Measurements from ENCODE around the gene CPO. TPM values are rescaled to one million over a fixed set of nuclear protein-coding genes. Genes with fewer than 3 reads are reported as not detected.

The CPO gene
- total RNA-seq, 2 experiments from 2014 or later = not detected

GRCh38 chr2:206955253-206955652, 15.9 kb downstream of the CPO start:
- Histone ChIP-seq H3K36me3 (ENCODE audit: insufficient read depth, low read length) (no peaks in the 10 kb centered on the region), H3K4me3 (ENCODE audit: low read depth, low read length, poor library complexity, severe bottlenecking) (no peak overlapping the region), H3K4me2 (ENCODE audit: low read length) (no peak overlapping the region), H3K9me2 (ENCODE audit: insufficient read depth, low read length) (no peaks in the 10 kb centered on the region), H3K4me1 (ENCODE audit: insufficient read depth, low read length, poor library complexity, severe bottlenecking) (no peaks in the 10 kb centered on the region), H3K79me2 (ENCODE audit: insufficient read depth, low read depth, low read length) (no peaks in the 10 kb centered on the region), H3K9me3 (ENCODE audit: low read length) (no peaks in the 10 kb centered on the region), H3K27ac (ENCODE audit: low read depth, low read length, poor library complexity, severe bottlenecking) (no peak overlapping the region), H4K20me1 (ENCODE audit: insufficient read depth, low read length) (no peaks in the 10 kb centered on the region), H2AFZ (ENCODE audit: low read length) (no peak overlapping the region)
- no peak for DNase-seq (ENCODE audit: low spot score)
- intact Hi-C loops (cut with micrococcal nuclease; ENCODE audit: unreplicated experiment) = no loop called here
- CTCF ChIA-PET (ENCODE audit: unreplicated experiment) = no interaction called here
- TF ChIP-seq, protein P1, sequence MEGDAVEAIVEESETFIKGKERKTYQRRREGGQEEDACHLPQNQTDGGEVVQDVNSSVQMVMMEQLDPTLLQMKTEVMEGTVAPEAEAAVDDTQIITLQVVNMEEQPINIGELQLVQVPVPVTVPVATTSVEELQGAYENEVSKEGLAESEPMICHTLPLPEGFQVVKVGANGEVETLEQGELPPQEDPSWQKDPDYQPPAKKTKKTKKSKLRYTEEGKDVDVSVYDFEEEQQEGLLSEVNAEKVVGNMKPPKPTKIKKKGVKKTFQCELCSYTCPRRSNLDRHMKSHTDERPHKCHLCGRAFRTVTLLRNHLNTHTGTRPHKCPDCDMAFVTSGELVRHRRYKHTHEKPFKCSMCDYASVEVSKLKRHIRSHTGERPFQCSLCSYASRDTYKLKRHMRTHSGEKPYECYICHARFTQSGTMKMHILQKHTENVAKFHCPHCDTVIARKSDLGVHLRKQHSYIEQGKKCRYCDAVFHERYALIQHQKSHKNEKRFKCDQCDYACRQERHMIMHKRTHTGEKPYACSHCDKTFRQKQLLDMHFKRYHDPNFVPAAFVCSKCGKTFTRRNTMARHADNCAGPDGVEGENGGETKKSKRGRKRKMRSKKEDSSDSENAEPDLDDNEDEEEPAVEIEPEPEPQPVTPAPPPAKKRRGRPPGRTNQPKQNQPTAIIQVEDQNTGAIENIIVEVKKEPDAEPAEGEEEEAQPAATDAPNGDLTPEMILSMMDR (conservative IDR thresholded peaks at IDR 0.05; ENCODE audit: low read length) = no peak
- TF ChIP-seq EZH2phosphoT487 (IDR thresholded peaks at IDR 0.05; ENCODE audit: borderline replicate concordance, low read depth, low read length) = no peak
- POLR2A ChIA-PET = no interaction called here
- BruUV-seq (replicated peaks) = no TSS peak

- Histone ChIP-seq H3K9me2 (ENCODE audit: insufficient read depth, low read length) (no peaks in the 10 kb centered on the region), H2AFZ (ENCODE audit: low read length) (no peak overlapping the region), H4K20me1 (ENCODE audit: insufficient read depth, low read length) (no peaks in the 10 kb centered on the region), H3K79me2 (ENCODE audit: insufficient read depth, low read depth, low read length) (no peaks in the 10 kb centered on the region), H3K27ac (ENCODE audit: low read depth, low read length, poor library complexity, severe bottlenecking) (no peak overlapping the region), H3K4me3 (ENCODE audit: low read depth, low read length, poor library complexity, severe bottlenecking) (no peak overlapping the region), H3K36me3 (ENCODE audit: insufficient read depth, low read length) (no peaks in the 10 kb centered on the region), H3K4me2 (ENCODE audit: low read length) (no peak overlapping the region), H3K4me1 (ENCODE audit: insufficient read depth, low read length, poor library complexity, severe bottlenecking) (no peaks in the 10 kb centered on the region), H3K9me3 (ENCODE audit: low read length) (no peaks in the 10 kb centered on the region)
- intact Hi-C loops (cut with micrococcal nuclease; ENCODE audit: unreplicated experiment) = no loop called here
- BruUV-seq (replicated peaks) = no TSS peak
- CTCF ChIA-PET (ENCODE audit: unreplicated experiment) = no interaction called here
- POLR2A ChIA-PET = interaction anchor here (0.6 kb wide), 1 partner anchor 110 kb away, joined by 3 read pairs; no protein-coding TSS in a partner anchor
- no peak for TF ChIP-seq EZH2phosphoT487 (IDR thresholded peaks at IDR 0.05; ENCODE audit: borderline replicate concordance, low read depth, low read length)
- TF ChIP-seq, protein P1 (conservative IDR thresholded peaks at IDR 0.05; ENCODE audit: low read length) = no peak
- DNase-seq (ENCODE audit: low spot score) = no peak
Measured at GRCh38 chr2:206958261-206958660, 18.9 kb downstream of the CPO start.

DNA sequence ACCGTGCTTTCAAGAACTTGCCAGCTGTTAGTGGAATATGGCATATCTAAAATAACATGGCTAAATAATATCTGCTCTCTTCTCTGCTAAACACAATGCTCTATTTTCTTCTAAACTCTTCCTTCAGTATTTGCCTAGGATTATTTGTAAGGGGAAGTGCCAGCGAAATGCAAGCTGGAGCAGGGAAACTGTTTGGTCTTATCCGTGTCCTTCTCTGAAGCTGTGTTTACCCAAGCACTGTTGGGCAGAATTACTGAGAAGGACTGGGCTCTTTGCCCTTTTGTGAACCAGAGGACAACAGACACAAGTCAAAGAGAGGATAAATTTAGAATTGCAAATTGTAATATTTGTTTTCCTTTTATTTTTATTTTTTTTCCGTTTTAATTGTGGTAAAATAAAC, 23.6 kb downstream of the CPO start:
- Histone ChIP-seq H3K9me2 (ENCODE audit: insufficient read depth, low read length) (no peaks in the 10 kb centered on the region), H3K9me3 (ENCODE audit: low read length) (no peaks in the 10 kb centered on the region), H3K36me3 (ENCODE audit: insufficient read depth, low read length) (no peaks in the 10 kb centered on the region), H3K4me2 (ENCODE audit: low read length) (no peak overlapping the region), H3K79me2 (ENCODE audit: insufficient read depth, low read depth, low read length) (no peaks in the 10 kb centered on the region), H4K20me1 (ENCODE audit: insufficient read depth, low read length) (no peaks in the 10 kb centered on the region), H3K4me3 (ENCODE audit: low read depth, low read length, poor library complexity, severe bottlenecking) (no peak overlapping the region), H2AFZ (ENCODE audit: low read length) (no peak overlapping the region), H3K27ac (ENCODE audit: low read depth, low read length, poor library complexity, severe bottlenecking) (no peak overlapping the region), H3K4me1 (ENCODE audit: insufficient read depth, low read length, poor library complexity, severe bottlenecking) (no peaks in the 10 kb centered on the region)
- ChIA-PET POLR2A (no interaction called here), CTCF (ENCODE audit: unreplicated experiment) (no interaction called here)
- intact Hi-C loops (cut with micrococcal nuclease; ENCODE audit: unreplicated experiment) = no loop called here
- TF ChIP-seq, protein P1 (conservative IDR thresholded peaks at IDR 0.05; ENCODE audit: low read length) = no peak
- TF ChIP-seq EZH2phosphoT487 (IDR thresholded peaks at IDR 0.05; ENCODE audit: borderline replicate concordance, low read depth, low read length) = no peak
- DNase-seq (ENCODE audit: low spot score) = no peak
- BruUV-seq (replicated peaks) = no TSS peak
